LNCaP clone FGC (cell line): Measurements from ENCODE around the gene ARFIP1.

Experiments used
- DNase-seq: peaks from one replicate; pipeline ENCODE4 v3.0.0-alpha.2; 2011; ENCODE audit warnings: low read depth
- H3K4me3 ChIP-seq: 2 replicates; pipeline ENCODE4 v1.5.1; 2011; ENCODE audit warnings: mild to moderate bottlenecking, low read depth, low read length, control low read depth
- CTCF ChIP-seq: IDR thresholded peaks from 2 replicates; pipeline ENCODE4 v1.5.1; 2012; ENCODE audit warnings: mild to moderate bottlenecking; ENCODE audit not compliant: control insufficient read depth, insufficient read depth; ENCODE audit errors: extremely low read depth

Gene ARFIP1

GRCh38 chr4:152898606-152899005 is 118.9 kb downstream of the ARFIP1 start:
- no peak overlapping the region for H3K4me3 ChIP-seq
- no peak for DNase-seq
- TF ChIP-seq CTCF: no peak

- H3K4me3 ChIP-seq: no peak overlapping the region
- TF ChIP-seq CTCF: no peak
- peak; percentile 70 for DNase-seq
Measured at GRCh38 chr4:152900395-152900794, 120.6 kb downstream of the ARFIP1 start.

- no peak overlapping the region for H3K4me3 ChIP-seq
- no peak for TF ChIP-seq CTCF
- DNase-seq: no peak
Measured at GRCh38 chr4:152901205-152901604, 121.5 kb downstream of the ARFIP1 start.

GRCh38 chr4:152903658-152904057 is 123.9 kb downstream of the ARFIP1 start:
- TF ChIP-seq CTCF: no peak
- no peak overlapping the region for H3K4me3 ChIP-seq
- DNase-seq: no peak

- no peak for DNase-seq
- H3K4me3 ChIP-seq: no peak overlapping the region
- no peak for TF ChIP-seq CTCF
Measured at GRCh38 chr4:152909901-152910300, 130.1 kb downstream of the ARFIP1 start.

- TF ChIP-seq CTCF: peak; percentile 22; the same call in 1 of the 2 replicates
- DNase-seq: no peak
- no peak overlapping the region for H3K4me3 ChIP-seq
Measured at GRCh38 chr4:152910521-152910920, 130.8 kb downstream of the ARFIP1 start.

GRCh38 chr4:152917543-152918395 is 138.0 kb downstream of the ARFIP1 start:
- no peak for TF ChIP-seq CTCF
- DNase-seq: no peak
- no peak overlapping the region for H3K4me3 ChIP-seq
